Measurements from ENCODE around the gene UNC5C. TPM values are rescaled to one million over a fixed set of nuclear protein-coding genes. Genes with fewer than 3 reads are reported as not detected.
A peak's percentile ranks its signal among the peaks of the same experiment; 100 is the strongest.

Gene UNC5C
- total RNA-seq, 1 donor from 2014 or later, result 2.7 TPM

DNA sequence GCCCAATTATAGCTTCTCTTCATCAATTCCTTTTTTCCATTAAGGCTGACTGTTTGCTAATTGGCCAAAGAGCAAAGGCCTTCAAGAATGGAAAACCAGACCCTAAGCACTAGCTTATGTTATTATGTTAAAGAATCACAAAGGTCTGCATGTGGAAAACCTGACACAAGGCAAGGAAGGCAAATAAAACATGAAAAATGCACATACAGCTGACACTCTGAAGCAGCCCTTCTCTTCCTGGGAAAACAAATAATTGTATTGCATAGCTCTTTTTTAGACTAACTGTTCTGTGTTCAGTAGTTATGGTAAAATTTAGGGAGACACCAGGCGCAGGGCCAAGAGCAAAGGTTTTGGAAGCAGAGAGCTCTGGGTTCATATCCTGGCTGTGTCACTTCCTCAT, 223.1 kb downstream of the UNC5C start:
- no peak for DNase-seq

DNA sequence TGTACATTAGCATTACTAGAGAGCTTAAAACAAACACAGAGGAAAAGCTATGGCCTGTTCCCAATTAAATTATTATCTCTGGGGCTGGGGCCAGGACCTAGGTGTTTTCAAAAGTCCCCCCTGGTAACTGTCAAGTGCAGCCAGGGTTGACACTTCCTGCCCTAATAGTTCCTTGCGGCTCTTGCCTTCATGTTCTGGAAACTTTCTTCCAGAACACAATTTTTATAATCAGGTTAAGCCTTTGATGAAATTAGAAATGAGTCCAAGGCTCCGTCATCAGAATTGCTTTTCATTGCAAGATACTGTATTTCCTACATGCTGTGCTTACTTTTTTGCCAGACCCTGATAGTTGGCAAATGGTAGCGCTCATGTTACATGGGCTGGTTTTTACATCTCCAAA, 229.6 kb downstream of the UNC5C start:
- peak; percentile 39 for DNase-seq

DNA sequence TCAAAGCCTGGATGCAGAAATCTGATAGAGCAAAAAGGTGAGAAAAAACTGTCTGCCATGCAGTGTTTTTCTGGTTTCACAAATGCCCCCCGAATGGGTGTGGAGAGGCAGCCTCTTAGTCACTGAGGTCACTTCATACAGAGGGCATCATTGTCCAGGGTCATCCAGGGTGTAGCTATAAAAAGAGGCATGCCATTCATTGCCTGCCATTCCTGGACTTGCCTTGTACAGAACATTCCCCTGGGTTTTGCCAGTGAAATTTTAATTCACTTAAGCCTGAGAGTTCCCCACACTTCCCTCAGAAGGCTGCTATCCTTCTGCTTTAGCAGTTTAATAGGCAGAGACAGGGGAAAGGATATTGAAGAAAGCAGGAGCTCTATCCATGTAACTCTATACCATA, 230.3 kb downstream of the UNC5C start:
- DNase-seq, result peak; percentile 27

- DNase-seq, result no peak
Observed at GRCh38 chr4:95318044-95318443, 230.7 kb downstream of the UNC5C start.

- peak; percentile 7 for DNase-seq
Observed at GRCh38 chr4:95317085-95317793, 231.5 kb downstream of the UNC5C start.

DNA sequence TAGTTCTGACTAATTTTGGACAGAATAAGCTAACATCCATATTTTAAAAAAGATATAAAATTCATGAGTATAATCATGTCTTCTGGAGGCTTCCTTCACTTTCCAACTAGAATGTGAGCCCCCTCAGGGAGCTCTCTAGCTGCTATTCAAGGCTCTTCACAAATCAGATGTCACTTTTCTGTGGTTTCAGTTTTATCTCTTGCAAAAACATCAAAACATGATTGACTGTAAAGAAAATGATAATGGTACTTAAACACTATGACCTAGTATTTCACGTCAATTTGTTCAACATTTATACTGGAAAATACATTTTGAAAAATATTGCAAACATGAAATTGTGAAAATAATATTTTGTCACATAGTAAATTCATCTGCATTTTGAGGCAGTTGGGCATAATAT, 234.2 kb downstream of the UNC5C start:
- no peak for DNase-seq

GRCh38 chr4:95304898-95305297, 243.9 kb downstream of the UNC5C start:
- peak; percentile 57 for DNase-seq

GRCh38 chr4:95300304-95300703, 248.5 kb downstream of the UNC5C start:
- no peak for DNase-seq

DNA sequence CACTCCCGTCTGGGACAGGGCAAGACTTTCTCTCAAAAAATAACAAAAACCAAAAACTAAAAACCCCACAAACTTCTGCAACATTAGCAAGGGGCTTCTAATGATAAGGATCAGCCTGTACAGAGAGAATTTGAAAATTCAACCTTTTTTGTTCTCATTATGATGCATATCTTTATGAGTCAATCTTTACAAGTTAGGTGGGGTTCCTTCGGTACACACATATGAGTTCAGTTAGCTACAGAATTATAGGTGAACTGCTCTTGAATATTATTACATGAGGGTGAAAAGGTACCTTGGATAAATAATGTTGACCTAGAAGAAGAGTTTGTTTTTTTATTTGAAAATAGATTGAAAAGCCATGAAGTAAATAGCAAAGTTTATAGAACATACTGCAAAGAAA, 252.7 kb downstream of the UNC5C start:
- no peak for DNase-seq

GRCh38 chr4:95295157-95295556, 253.6 kb downstream of the UNC5C start:
- peak; percentile 32 for DNase-seq

DNA sequence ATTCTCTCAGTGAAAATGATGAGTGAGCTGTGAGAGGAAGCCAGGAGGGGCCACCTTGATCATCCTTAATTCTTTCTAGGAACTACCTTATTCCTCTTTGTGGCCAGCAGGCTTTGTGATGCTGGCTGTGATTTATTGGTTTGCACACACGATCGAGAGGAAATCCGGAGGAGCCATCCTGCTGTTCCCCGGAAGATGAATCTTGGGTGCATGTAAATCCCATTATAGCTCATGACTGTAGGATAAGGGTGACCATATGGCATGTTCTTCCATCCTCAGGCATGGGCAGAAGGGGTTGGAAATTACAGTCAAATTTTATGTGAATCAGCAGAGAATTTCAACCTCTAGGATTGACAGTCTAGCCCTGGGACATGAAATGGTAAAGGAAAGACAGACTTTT, 254.5 kb downstream of the UNC5C start:
- no peak for DNase-seq

DNA sequence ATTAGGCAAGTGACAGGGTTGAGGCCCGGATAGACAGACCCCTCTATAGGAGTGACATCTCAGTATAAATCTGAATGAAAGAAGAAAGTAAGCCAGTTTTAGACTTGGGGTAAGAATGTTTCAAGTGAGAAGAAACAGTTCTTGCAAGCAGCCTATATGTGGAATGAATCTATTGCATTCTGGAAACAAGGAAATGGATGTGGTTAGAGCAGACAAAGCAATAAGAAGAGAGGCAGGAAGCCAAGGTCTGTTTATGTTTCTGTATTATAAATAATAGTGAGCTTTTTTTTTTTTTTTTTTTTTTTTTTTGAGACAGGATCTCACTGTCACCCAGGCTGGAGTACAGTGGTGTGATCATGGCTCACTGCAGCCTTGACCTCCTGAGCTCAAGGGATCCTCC, 255.8 kb downstream of the UNC5C start:
- no peak for DNase-seq

- no peak for DNase-seq
Observed at GRCh38 chr4:95290702-95291101, 258.1 kb downstream of the UNC5C start.

DNA sequence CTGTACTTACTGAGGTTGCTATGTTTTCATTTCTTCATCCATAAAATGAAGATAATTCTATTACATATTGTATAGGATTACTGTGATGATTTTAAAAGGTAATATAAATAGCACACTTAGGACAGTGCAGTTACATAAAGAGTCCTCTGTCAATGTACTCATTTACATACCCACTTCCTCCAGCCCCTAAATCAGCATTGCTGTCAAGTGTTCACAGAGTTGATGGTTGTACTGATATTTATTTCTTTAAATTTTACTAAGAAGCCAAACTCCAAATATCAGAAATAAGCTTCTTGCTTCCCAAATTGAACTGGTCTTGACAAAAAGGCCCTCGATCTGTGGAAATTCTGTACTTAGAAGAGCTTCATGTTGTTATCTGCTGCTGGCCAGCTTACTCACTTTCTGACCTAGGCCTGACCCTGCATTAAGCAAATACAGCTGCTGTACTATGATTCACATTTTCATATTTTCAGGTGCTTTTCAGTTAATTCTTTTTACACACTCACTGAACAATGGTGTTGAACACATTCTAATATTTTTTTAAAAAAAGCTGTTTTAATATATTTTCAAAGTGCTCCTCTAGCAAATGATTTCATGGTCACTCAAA, 259.6 kb downstream of the UNC5C start:
- DNase-seq, result no peak

GRCh38 chr4:95288552-95288951, 260.2 kb downstream of the UNC5C start:
- no peak for DNase-seq

- no peak for DNase-seq
Observed at GRCh38 chr4:95285797-95286196, 263.0 kb downstream of the UNC5C start.

- no peak for DNase-seq
Observed at GRCh38 chr4:95284655-95285054, 264.1 kb downstream of the UNC5C start.

DNA sequence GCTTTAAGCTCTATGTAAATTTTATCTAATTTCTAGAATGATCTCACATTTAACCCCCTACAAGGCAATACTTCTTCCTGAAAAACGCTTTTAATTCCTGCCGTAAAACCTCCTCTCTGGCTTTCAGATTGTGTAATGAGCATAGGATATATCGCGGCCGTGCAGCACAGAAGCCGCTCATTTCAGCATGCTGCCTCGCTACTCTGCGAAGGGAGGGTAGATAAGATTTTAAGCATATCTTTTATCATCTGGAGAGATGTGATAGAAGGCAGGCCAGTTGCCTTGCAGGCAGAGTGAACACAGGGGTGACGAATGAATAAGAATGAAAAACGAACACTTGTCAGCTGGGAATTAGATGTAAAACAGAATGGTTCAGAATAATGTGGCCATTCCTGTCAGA, 265.5 kb downstream of the UNC5C start:
- no peak for DNase-seq

DNA sequence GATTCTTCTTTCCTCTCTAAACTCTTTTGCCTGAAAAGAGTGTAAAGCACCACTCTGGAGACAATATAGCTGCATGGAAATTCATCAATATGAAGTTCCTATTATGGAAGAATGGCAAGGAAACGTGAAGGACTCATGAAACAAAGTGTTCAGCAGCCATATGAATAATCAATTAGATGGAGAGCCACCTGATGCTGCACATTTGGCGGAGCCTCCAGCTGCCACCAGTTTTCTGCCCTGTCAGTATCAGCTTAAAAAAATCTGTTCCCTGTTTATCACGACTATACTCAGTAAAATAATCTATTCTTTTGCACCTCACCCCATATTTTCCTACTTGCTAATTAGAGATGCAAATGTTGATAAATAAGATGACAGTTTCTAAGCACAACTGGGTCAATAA, 276.0 kb downstream of the UNC5C start:
- DNase-seq, result no peak

DNA sequence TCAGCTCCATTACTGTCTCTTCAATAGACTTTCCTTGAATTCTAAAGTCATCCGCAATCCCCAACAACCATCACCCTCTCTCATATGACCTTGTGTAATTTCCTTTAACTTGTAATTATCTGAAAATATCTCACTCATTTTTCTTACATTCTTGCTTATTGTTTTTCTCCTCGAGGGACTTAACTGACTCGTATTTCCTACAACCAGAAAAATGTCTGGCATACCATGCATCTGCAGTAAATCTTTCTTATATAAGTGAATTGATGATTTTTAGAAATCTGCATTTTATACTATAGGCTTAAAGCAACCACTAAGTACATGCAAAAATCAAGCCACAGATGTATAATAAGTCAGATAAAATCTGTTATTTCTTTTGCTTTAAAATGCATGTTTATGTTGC, 276.7 kb downstream of the UNC5C start:
- no peak for DNase-seq

DNA sequence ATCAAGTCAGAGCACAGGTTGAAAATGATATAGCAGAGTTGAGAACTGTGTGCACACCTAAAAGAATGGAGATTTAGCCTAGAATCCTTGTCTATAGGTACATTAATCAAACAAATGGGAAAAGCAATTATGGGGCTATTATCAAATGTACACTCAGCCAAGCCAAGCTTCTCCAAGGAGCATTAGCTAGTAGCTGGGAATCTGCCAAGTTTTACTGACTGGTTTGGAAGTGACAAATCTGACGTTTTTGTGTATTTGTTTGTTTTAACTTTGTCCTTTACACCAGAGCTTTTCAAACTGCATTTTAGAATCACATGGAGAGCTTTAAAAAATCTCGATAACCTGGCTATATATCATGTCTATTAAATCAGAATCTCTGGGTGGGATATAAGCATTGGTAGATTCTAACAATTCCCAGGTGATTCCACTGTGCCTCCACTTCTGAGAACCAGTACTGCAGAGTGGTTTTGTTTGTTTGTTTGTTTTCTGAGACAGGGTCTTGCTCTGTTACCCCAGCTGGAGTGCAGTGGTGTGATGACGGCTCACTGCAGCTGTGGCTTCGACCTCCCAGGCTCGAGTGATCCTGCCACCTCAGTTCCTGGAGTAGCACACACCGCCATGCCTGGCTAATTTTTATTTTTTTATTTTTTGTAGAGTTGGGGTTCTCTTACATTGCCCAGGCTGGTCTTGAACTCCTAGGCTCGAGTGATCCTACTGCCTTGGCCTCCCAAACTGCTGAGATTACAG, 279.8 kb downstream of the UNC5C start:
- no peak for DNase-seq

GRCh38 chr4:95267081-95267480, 281.7 kb downstream of the UNC5C start:
- DNase-seq, result no peak
